IMR-90 (cell line): ENCODE measurements around the gene LRSAM1. TPM values are rescaled to one million over a fixed set of nuclear protein-coding genes. Genes with fewer than 3 reads are reported as not detected.

Source experiments
- ATAC-seq: fragments of 200-7000 bp; cut with Tn5 transposase; 2 replicates; pipeline ENCODE4 v1.9.1; 2020; ENCODE audit warnings: low read depth, mild to moderate bottlenecking, moderate library complexity
- BruUV-seq: library from RNA; stranded (reverse); fragments of 400-500 nt; replicated peaks from 2 replicates; lab custom pipeline; 2021; lab: Mats Ljungman, UMichigan
- CTCF ChIA-PET: fragments of 300-600 bp; formaldehyde crosslinking; extraction: SDS; loops from one replicate; lab custom pipeline; 2021; ENCODE audit warnings: antibody characterized with exemption; lab: Yijun Ruan, JAX
- POLR2A ChIA-PET: fragments of 300-600 bp; sonication (Branson Sonifier 250); formaldehyde crosslinking; loops from one replicate; lab custom pipeline; 2022; ENCODE audit warnings: antibody characterized with exemption; ENCODE audit not compliant: unreplicated experiment; lab: Charles Lee
- DNase-seq: peaks from one replicate; pipeline ENCODE4 v3.0.0; 2013
- H2AFZ ChIP-seq: replicated peaks from 2 replicates; pipeline ENCODE3; 2013; ENCODE audit warnings: low read length, mild to moderate bottlenecking; ENCODE audit not compliant: poor library complexity
- H2AK5ac ChIP-seq: 2 replicates; pipeline ENCODE4 v1.6.1; 2013; ENCODE audit warnings: low read depth, low read length, inconsistent platforms
- H2AK9ac ChIP-seq: replicated peaks from 2 replicates; pipeline ENCODE3; 2013; ENCODE audit warnings: mild to moderate bottlenecking, low read depth, low read length, moderate library complexity; ENCODE audit not compliant: poor library complexity
- H2BK120ac ChIP-seq: 2 replicates; pipeline ENCODE4 v1.6.1; 2013; ENCODE audit warnings: low read depth, low read length, inconsistent platforms
- H2BK15ac ChIP-seq: 3 replicates; pipeline ENCODE4 v1.6.1; 2013; ENCODE audit warnings: low read depth, low read length, inconsistent platforms
- H2BK20ac ChIP-seq: 2 replicates; pipeline ENCODE4 v1.6.1; 2013; ENCODE audit warnings: low read depth, mild to moderate bottlenecking, inconsistent platforms, low read length, moderate library complexity
- H2BK5ac ChIP-seq: 2 replicates; pipeline ENCODE4 v1.6.1; 2013; ENCODE audit warnings: mild to moderate bottlenecking, low read depth, low read length, inconsistent platforms; ENCODE audit not compliant: poor library complexity, severe bottlenecking
- H3K14ac ChIP-seq: replicated peaks from 2 replicates; pipeline ENCODE4 v1.6.1; 2013; ENCODE audit warnings: low read depth, low read length, inconsistent platforms
- H3K18ac ChIP-seq: 2 replicates; pipeline ENCODE4 v1.6.1; 2013; ENCODE audit warnings: low read depth, low read length, control low read depth
- H3K23ac ChIP-seq: 2 replicates; pipeline ENCODE4 v1.6.1; 2013; ENCODE audit warnings: low read depth, low read length, inconsistent platforms
- H3K27ac ChIP-seq: 2 replicates; pipeline ENCODE4 v1.5.1; 2013; ENCODE audit warnings: mild to moderate bottlenecking, control low read depth, low read length; ENCODE audit not compliant: insufficient read depth
- H3K27me3 ChIP-seq: 2 replicates; pipeline ENCODE4 v1.6.1; 2013; ENCODE audit warnings: low read length; ENCODE audit not compliant: control insufficient read depth, insufficient read depth
- H3K36me3 ChIP-seq: 2 replicates; pipeline ENCODE4 v1.6.1; 2013; ENCODE audit warnings: low read length, mixed read lengths; ENCODE audit not compliant: control insufficient read depth, insufficient read depth
- H3K4ac ChIP-seq: 2 replicates; pipeline ENCODE4 v1.6.1; 2013; ENCODE audit warnings: low read depth, low read length, inconsistent platforms
- H3K4me1 ChIP-seq: 2 replicates; pipeline ENCODE4 v1.6.1; 2013; ENCODE audit warnings: low read length, mixed read lengths; ENCODE audit not compliant: control insufficient read depth, insufficient read depth
- H3K4me2 ChIP-seq: 2 replicates; pipeline ENCODE4 v1.6.1; 2013; ENCODE audit warnings: low read depth, mild to moderate bottlenecking, control low read depth, low read length, moderate library complexity
- H3K4me3 ChIP-seq: 2 replicates; pipeline ENCODE4 v1.5.1; 2013; ENCODE audit warnings: low read depth, mild to moderate bottlenecking, control low read depth, low read length, moderate library complexity; ENCODE audit not compliant: insufficient read depth
- H3K56ac ChIP-seq: 2 replicates; pipeline ENCODE4 v1.6.1; 2013; ENCODE audit warnings: low read length, inconsistent platforms; ENCODE audit not compliant: insufficient read depth; ENCODE audit errors: extremely low read depth
- H3K79me1 ChIP-seq, 2 experiments: 2 replicates each; pipeline ENCODE4 v1.6.1; 2013; ENCODE audit warnings: low read length in 2 of 2, inconsistent platforms in 1 of 2, low read depth in 1 of 2
- H3K9ac ChIP-seq: 2 replicates; pipeline ENCODE4 v1.6.1; 2013; ENCODE audit warnings: low read depth, low read length, control low read depth
- H3K9me1 ChIP-seq: 2 replicates; pipeline ENCODE4 v1.6.1; 2013; ENCODE audit warnings: low read length, inconsistent platforms; ENCODE audit not compliant: insufficient read depth
- H3K9me3 ChIP-seq: 2 replicates; pipeline ENCODE4 v1.6.1; 2013; ENCODE audit warnings: low read length; ENCODE audit not compliant: control insufficient read depth, insufficient read depth
- H4K20me1 ChIP-seq: 2 replicates; pipeline ENCODE4 v1.6.1; 2013; ENCODE audit warnings: low read length, inconsistent platforms; ENCODE audit not compliant: insufficient read depth
- H4K5ac ChIP-seq: 2 replicates; pipeline ENCODE4 v1.6.1; 2013; ENCODE audit warnings: mild to moderate bottlenecking, low read depth, low read length, control low read depth
- H4K8ac ChIP-seq, 2 experiments: 2 replicates each; pipeline ENCODE4 v1.6.1; 2013; ENCODE audit warnings: low read depth in 2 of 2, low read length in 2 of 2, control low read depth in 1 of 2, inconsistent platforms in 1 of 2
- H4K91ac ChIP-seq: 2 replicates; pipeline ENCODE4 v1.6.1; 2013; ENCODE audit warnings: low read depth, low read length, inconsistent platforms; ENCODE audit not compliant: insufficient read depth
- BHLHE40 ChIP-seq: fragments of 150-350 bp; IDR thresholded peaks from 2 replicates; pipeline ENCODE4 v1.6.1; 2016; ENCODE audit warnings: mild to moderate bottlenecking, low read depth, low read length
- CEBPB ChIP-seq: IDR thresholded peaks from 2 replicates; pipeline ENCODE4 v1.6.1; 2012; ENCODE audit warnings: low read depth, low read length, improper control_type of control experiment
- RAD21 ChIP-seq: IDR thresholded peaks from 2 replicates; pipeline ENCODE4 v1.6.1; 2012; ENCODE audit warnings: low read length, improper control_type of control experiment
- SMC3 ChIP-seq: fragments of 150-350 bp; IDR thresholded peaks from 2 replicates; pipeline ENCODE4 v1.6.1; 2016; ENCODE audit warnings: low read depth, mild to moderate bottlenecking, antibody characterized with exemption, low read length, moderate library complexity
- USF2 ChIP-seq: fragments of 150-350 bp; IDR thresholded peaks from 2 replicates; pipeline ENCODE4 v1.6.1; 2017; ENCODE audit warnings: mild to moderate bottlenecking, antibody characterized with exemption, low read length, low read depth
- WGBS, 2 experiments: methylation state at CpG; one replicate each; pipeline versions ENCODE4 v1.1.5 to v1.1.7; 2013; ENCODE audit warnings: missing lambda C conversion rate in 2 of 2; ENCODE audit not compliant: insufficient read length in 1 of 2; ENCODE audit errors: extremely low coverage in 2 of 2; 5-methylcytosine and 5-hydroxymethylcytosine counted together
- dilution Hi-C: fragments of 300-500 bp; cut with HindIII; formaldehyde crosslinking; loops from one replicate; pipeline ENCODE4 v1.14.3; 2018; ENCODE audit warnings: low sequenced_read_pairs; ENCODE audit not compliant: unreplicated experiment
- in situ Hi-C: fragments of 300-500 bp; cut with MboI; formaldehyde crosslinking; loops from 3 replicates; pipeline ENCODE4 v1.14.3; 2019; ENCODE audit warnings: low sequenced_read_pairs, inconsistent platforms, mixed read lengths
- intact Hi-C: fragments of 100-400 bp; cut with micrococcal nuclease; formaldehyde crosslinking; loops from 2 replicates; pipeline ENCODE4 v1.10.0; 2022
- polyA plus RNA-seq, 3 experiments: library from polyadenylated mRNA; depleted of rRNA; stranded (reverse); fragments of >200 nt; gene quantifications; 2 replicates each; pipeline ENCODE4 v1.2.3, GENCODE V29; 2012; ENCODE audit warnings: low replicate concordance in 1 of 3
- total RNA-seq: library from RNA; depleted of rRNA; stranded (reverse); fragments of >200 nt; gene quantifications from 2 replicates; pipeline ENCODE4 v1.2.3, GENCODE V29; 2012

The LRSAM1 gene
- total and polyA plus RNA-seq, 2 of the 4 experiments (the other 2 are of a cell fraction), result 3.0 to 9.3 TPM

GRCh38 chr9:127473501-127473900, 22.2 kb downstream of the LRSAM1 start:
- Histone ChIP-seq H3K18ac (no peak overlapping the region), H2AK9ac (no peak overlapping the region), H2BK120ac (no peak overlapping the region), H3K9me1 (no peaks in the 10 kb centered on the region), H3K9ac (no peak overlapping the region), H3K9me3 (no peaks in the 10 kb centered on the region), H3K79me1 (no peaks in the 10 kb centered on the region), H3K14ac (no peak overlapping the region), H3K36me3 (peaks cover 14% of the 10 kb centered on the region), H3K56ac (no peak overlapping the region; the same call in 1 of the 2 replicates), H2BK15ac (no peak overlapping the region), H4K20me1 (no peaks in the 10 kb centered on the region), H3K27me3 (no peaks in the 10 kb centered on the region), H3K27ac (no peak overlapping the region), H4K91ac (no peak overlapping the region), H4K8ac (no peak overlapping the region), H3K4ac (no peak overlapping the region), H3K4me2 (no peak overlapping the region), H3K4me1 (no peaks in the 10 kb centered on the region), H3K4me3 (no peak overlapping the region), H4K5ac (no peak overlapping the region), H2AFZ (no peak overlapping the region), H3K23ac (no peak overlapping the region), H2BK5ac (no peak overlapping the region), H2BK20ac (no peak overlapping the region), H2AK5ac (no peak overlapping the region)
- in situ Hi-C loops, result no loop called here
- ChIA-PET CTCF (no interaction called here), POLR2A (no interaction called here)
- WGBS, 2 experiments, result no CpG with 5 or more reads among the region's 10 CpGs
- TF ChIP-seq USF2 (no peak), RAD21 (no peak), CEBPB (no peak), BHLHE40 (no peak), SMC3 (no peak)
- dilution Hi-C loops, result no loop called here
- BruUV-seq, result no TSS peak
- DNase-seq (no peak), ATAC-seq (no peak)
- intact Hi-C loops, result no loop called here
